ENCODE data around the gene TSC2.

DNA sequence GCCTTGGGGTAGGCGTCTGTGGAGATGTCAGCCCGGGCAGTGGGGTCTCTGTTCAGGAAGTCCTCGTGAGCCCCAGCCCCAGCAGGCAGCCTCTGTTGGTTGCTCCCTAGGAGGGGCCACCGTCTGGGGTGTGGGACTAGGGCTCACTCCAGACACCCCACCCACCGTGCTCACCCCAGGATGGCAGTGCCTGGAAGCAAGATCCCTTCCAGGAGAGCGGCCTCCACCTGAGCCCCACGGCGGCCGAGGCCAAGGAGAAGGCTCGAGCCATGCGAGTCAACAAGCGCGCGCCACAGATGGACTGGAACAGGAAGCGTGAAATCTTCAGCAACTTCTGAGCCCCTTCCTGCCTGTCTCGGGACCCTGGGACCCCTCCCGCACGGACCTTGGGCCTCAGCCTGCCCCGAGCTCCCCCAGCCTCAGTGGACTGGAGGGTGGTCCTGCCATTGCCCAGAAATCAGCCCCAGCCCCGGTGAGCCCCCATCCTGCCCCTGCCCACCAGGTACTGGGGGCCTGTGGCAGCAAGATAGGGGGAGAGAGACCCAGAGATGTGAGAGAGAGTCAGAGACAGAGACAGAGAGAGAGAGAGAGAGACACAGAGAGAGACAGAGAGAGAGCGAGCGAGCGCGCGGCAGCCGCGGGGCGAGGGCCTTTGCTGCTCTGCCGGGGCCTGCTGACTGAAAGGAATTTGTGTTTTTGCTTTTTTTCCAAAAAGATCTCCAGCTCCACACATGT, 10.0 kb upstream of the TSC2 start:
- TF ChIP-seq, protein P1, sequence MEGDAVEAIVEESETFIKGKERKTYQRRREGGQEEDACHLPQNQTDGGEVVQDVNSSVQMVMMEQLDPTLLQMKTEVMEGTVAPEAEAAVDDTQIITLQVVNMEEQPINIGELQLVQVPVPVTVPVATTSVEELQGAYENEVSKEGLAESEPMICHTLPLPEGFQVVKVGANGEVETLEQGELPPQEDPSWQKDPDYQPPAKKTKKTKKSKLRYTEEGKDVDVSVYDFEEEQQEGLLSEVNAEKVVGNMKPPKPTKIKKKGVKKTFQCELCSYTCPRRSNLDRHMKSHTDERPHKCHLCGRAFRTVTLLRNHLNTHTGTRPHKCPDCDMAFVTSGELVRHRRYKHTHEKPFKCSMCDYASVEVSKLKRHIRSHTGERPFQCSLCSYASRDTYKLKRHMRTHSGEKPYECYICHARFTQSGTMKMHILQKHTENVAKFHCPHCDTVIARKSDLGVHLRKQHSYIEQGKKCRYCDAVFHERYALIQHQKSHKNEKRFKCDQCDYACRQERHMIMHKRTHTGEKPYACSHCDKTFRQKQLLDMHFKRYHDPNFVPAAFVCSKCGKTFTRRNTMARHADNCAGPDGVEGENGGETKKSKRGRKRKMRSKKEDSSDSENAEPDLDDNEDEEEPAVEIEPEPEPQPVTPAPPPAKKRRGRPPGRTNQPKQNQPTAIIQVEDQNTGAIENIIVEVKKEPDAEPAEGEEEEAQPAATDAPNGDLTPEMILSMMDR (IDR thresholded peaks at IDR 0.05; ENCODE audit: low read depth, low read length) = no peak
- TF ChIP-seq, protein P2, sequence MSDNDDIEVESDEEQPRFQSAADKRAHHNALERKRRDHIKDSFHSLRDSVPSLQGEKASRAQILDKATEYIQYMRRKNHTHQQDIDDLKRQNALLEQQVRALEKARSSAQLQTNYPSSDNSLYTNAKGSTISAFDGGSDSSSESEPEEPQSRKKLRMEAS (IDR thresholded peaks at IDR 0.05; ENCODE audit: low read depth, low read length) = no peak
